Measurements from ENCODE around the gene IL10RB. TPM values are rescaled to one million over a fixed set of nuclear protein-coding genes. Genes with fewer than 3 reads are reported as not detected.

Gene IL10RB
- total and polyA plus RNA-seq, 10 donors, result 25.4 to 89.7 (median 55.3) TPM

DNA sequence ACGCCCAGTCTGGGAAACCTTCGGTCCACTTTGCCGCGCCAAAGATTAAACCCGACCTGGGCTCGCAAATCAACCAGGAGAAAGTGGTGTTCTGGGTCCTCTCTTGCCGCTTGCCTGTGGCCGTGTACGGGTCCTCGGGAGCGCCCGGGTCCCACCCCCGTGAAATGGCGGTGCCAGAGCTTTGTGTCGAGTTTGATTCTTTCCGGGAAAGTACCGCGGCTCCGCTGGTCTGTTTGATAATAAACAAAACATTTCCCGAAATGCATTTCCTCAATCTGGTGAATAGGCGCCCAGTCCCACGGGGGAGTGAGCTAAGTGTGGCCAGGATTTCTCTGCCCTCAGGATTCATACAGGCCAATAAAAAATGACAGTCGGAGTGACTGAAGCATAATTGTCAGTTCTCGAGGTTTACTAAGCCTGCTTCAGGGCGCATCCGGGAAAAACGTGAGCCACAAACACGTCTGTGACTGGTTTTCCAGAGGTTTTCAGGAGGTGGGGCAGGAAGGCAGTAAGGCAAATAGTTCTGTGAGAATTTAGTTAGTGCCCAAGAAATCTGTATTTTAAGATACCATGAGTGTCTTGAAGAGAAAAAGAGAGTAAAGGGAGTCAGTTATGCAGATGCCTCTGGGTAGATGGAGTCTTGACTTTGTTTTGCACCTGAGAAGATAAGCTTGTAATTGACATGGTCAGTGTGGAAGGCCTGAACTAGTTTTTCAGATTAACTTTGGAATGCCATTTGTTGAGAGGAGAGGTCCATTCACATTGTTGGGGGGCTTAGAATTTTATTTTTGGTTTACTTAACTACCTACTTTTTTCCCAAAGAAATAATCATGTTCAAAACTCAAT, 59.3 kb downstream of the IL10RB start:
- H3K27ac ChIP-seq, result peak overlapping the region; percentile 94 to 100 (median 99)
- 0% methylated on average over 24 to 28 of the region's 28 CpGs for WGBS, 5 donors
- TF ChIP-seq POLR2A (IDR thresholded peaks at IDR 0.05) (peak in 2 of 3 donors; percentile 9 to 11), POLR2AphosphoS5 (IDR thresholded peaks at IDR 0.05) (peak in 1 of 3 donors; percentile 25)
- TF ChIP-seq, protein P1, sequence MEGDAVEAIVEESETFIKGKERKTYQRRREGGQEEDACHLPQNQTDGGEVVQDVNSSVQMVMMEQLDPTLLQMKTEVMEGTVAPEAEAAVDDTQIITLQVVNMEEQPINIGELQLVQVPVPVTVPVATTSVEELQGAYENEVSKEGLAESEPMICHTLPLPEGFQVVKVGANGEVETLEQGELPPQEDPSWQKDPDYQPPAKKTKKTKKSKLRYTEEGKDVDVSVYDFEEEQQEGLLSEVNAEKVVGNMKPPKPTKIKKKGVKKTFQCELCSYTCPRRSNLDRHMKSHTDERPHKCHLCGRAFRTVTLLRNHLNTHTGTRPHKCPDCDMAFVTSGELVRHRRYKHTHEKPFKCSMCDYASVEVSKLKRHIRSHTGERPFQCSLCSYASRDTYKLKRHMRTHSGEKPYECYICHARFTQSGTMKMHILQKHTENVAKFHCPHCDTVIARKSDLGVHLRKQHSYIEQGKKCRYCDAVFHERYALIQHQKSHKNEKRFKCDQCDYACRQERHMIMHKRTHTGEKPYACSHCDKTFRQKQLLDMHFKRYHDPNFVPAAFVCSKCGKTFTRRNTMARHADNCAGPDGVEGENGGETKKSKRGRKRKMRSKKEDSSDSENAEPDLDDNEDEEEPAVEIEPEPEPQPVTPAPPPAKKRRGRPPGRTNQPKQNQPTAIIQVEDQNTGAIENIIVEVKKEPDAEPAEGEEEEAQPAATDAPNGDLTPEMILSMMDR (IDR thresholded peaks at IDR 0.05 in 8 of 11, conservative IDR thresholded peaks at IDR 0.05 in 3 of 11), result peak in 1 of 11 experiments; percentile 16
- peak; percentile 92 for DNase-seq
- no peaks in the 10 kb centered on the region for H3K27me3 ChIP-seq (replicated peaks in 1 of 7)
- H3K4me1 ChIP-seq, result peaks cover 27 to 57% (median 51%) of the 10 kb centered on the region in 6 donors
- intact Hi-C loops (cut with DNase I; ENCODE audit: low total_unique reads), result no loop called here
- H3K4me3 ChIP-seq, result peak overlapping the region; percentile 79 to 98 (median 92)
- no peaks in the 10 kb centered on the region for H3K9me3 ChIP-seq
- H3K36me3 ChIP-seq, result peaks cover 0 to 1% (median 0%) of the 10 kb centered on the region in 6 donors

DNA sequence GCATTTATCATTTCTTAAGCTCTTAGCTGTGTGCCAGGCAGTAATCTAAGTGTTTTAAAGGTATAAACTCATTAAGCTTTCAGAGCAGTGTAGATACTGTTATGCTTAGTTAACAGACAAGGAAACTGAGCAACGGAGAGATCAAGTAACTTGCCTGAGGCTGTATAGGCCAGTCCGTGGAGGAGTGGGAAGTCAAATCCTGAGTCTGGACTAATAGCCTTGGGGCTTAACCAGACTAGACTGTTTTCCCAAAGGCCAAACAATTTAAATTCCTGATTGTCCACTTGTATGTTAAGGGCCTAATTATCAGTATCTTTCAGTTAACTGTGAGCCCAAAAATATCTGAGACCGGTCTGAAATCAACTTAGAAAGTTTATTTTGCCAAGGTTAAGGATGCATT, 61.2 kb downstream of the IL10RB start:
- H3K36me3 ChIP-seq, result peaks cover 0 to 20% (median 3%) of the 10 kb centered on the region in 6 donors
- intact Hi-C loops (cut with DNase I; ENCODE audit: low total_unique reads), result no loop called here
- peaks cover 27 to 75% (median 67%) of the 10 kb centered on the region in 6 donors for H3K4me1 ChIP-seq
- peaks cover 0 to under 1% (median 0%) of the 10 kb centered on the region in 8 donors for H3K9me3 ChIP-seq
- H3K27me3 ChIP-seq (replicated peaks in 1 of 7), result no peaks in the 10 kb centered on the region
- peak overlapping the region in 1 of 8 donors; percentile 39 for H3K27ac ChIP-seq
- DNase-seq, result no peak
- no peak for TF ChIP-seq POLR2A (IDR thresholded peaks at IDR 0.05)
- TF ChIP-seq, protein P1 (IDR thresholded peaks at IDR 0.05 in 8 of 11, conservative IDR thresholded peaks at IDR 0.05 in 3 of 11), result no peak
- no peak for TF ChIP-seq POLR2AphosphoS5 (IDR thresholded peaks at IDR 0.05)
- H3K4me3 ChIP-seq, result peak overlapping the region in 1 of 8 donors; percentile 93
- WGBS, 5 donors, result 79 to 87% (median 86%) methylated on average over 3 of the region's 3 CpGs

DNA sequence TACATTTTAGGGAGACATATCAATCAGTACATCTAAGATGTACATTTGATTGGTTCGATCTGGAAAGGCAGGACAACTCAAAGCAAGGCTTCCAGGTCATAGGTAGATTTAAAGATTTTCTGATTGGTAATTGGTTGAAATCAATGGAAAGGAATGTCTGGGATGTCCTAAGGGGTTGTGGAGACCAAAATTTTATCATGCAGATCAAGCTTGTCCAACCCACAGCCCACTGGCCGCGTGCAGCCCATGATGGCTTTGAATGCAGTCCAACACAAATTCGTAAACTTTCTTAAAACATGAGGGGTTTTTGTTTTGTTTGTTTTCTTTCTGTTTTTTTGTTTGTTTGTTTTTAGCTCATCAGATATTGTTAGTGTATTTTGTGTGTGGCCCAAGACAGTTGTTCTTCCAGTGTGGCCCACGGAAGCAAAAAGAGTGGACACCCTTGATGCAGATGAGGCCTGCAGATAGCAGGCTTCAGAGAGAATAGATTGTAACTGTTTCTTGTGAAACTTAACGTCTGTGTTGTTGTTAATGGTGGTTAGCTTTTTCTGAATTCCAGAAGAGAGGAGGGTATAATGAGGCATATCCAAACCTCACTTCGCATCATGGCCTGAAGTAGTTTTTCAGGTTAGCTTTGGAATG, 61.7 kb downstream of the IL10RB start:
- intact Hi-C loops (cut with DNase I; ENCODE audit: low total_unique reads), result no loop called here
- DNase-seq, result no peak
- peaks cover 27 to 81% (median 68%) of the 10 kb centered on the region in 6 donors for H3K4me1 ChIP-seq
- peaks cover 0 to 20% (median 4%) of the 10 kb centered on the region in 6 donors for H3K36me3 ChIP-seq
- peak overlapping the region in 1 of 8 donors; percentile 93 for H3K4me3 ChIP-seq
- no peaks in the 10 kb centered on the region for H3K27me3 ChIP-seq (replicated peaks in 1 of 7)
- WGBS, 5 donors, result 86 to 96% (median 93%) methylated on average over 7 of the region's 7 CpGs
- peak overlapping the region in 1 of 8 donors; percentile 39 for H3K27ac ChIP-seq
- TF ChIP-seq, protein P1 (IDR thresholded peaks at IDR 0.05 in 8 of 11, conservative IDR thresholded peaks at IDR 0.05 in 3 of 11), result no peak
- TF ChIP-seq POLR2AphosphoS5 (IDR thresholded peaks at IDR 0.05), result no peak
- TF ChIP-seq POLR2A (IDR thresholded peaks at IDR 0.05), result no peak
- peaks cover 0 to 6% (median 3%) of the 10 kb centered on the region in 8 donors for H3K9me3 ChIP-seq

Measured in spleen (tissue), 11 donors.